ENCODE measurements around the gene SDCCAG8.

GRCh38 chr1:243526180-243526579 is 270.3 kb downstream of the SDCCAG8 start:
- TF ChIP-seq CTCF (IDR thresholded peaks at IDR 0.05; ENCODE audit: poor library complexity) (no peak), EZH2 (IDR thresholded peaks at IDR 0.05; ENCODE audit: borderline replicate concordance) (no peak)
